Hippocampal formation (tissue), 2 donors: ENCODE data around the gene PTPRO.
"Not testable (repeated sequence)": the region's sequence is repeated elsewhere in the genome, so short reads cannot be mapped to it uniquely, and the experiment has no call there.

Source experiments
- DNase-seq, 2 donors: peaks; one replicate each; lab custom pipeline; 2025; lab: John Stamatoyannopoulos, UW

The PTPRO gene

GRCh38 chr12:15602051-15602672 lies 279.9 kb downstream of the PTPRO start:
- DNase-seq = no peak

GRCh38 chr12:15603474-15604085 lies 281.3 kb downstream of the PTPRO start:
- no peak for DNase-seq

- no peak for DNase-seq
These were observed 283.7 kb downstream of the PTPRO start for GRCh38 chr12:15605881-15606590.

GRCh38 chr12:15608406-15608805 lies 286.1 kb downstream of the PTPRO start:
- DNase-seq = no peak

GRCh38 chr12:15608941-15609340 lies 286.6 kb downstream of the PTPRO start:
- DNase-seq = no peak

- no peak for DNase-seq
These were observed 291.7 kb downstream of the PTPRO start for GRCh38 chr12:15613981-15614380.

- not testable (repeated sequence) for DNase-seq
These were observed 294.2 kb downstream of the PTPRO start for GRCh38 chr12:15616495-15616894.

GRCh38 chr12:15620741-15621539 lies 298.6 kb downstream of the PTPRO start:
- no peak for DNase-seq

GRCh38 chr12:15625075-15625474 lies 302.8 kb downstream of the PTPRO start:
- no peak for DNase-seq

- peak in 1 of 2 donors; percentile 22 for DNase-seq
These were observed 306.0 kb downstream of the PTPRO start for GRCh38 chr12:15627995-15628945.

- DNase-seq = no peak
These were observed 306.8 kb downstream of the PTPRO start for GRCh38 chr12:15629108-15629507.

- no peak for DNase-seq
These were observed 307.5 kb downstream of the PTPRO start for GRCh38 chr12:15629761-15630160.

GRCh38 chr12:15631007-15631715 lies 308.9 kb downstream of the PTPRO start:
- DNase-seq = no peak

GRCh38 chr12:15632708-15633107 lies 310.4 kb downstream of the PTPRO start:
- no peak for DNase-seq

GRCh38 chr12:15633201-15633600 lies 310.9 kb downstream of the PTPRO start:
- no peak for DNase-seq

- no peak for DNase-seq
These were observed 311.8 kb downstream of the PTPRO start for GRCh38 chr12:15634010-15634683.

- DNase-seq = no peak
These were observed 314.0 kb downstream of the PTPRO start for GRCh38 chr12:15636060-15636890.

- DNase-seq = no peak
These were observed 315.9 kb downstream of the PTPRO start for GRCh38 chr12:15638231-15638630.

- DNase-seq = no peak
These were observed 322.4 kb downstream of the PTPRO start for GRCh38 chr12:15644700-15645099.
